AG10803 (cell line): Measurements from ENCODE around the gene MORC4.

ENCODE experiments used
- DNase-seq: peaks from one replicate; pipeline ENCODE4 v3.0.0; 2010; ENCODE audit warnings: low read depth
- H3K4me3 ChIP-seq: 2 replicates; pipeline ENCODE4 v1.5.1; 2011; ENCODE audit warnings: mild to moderate bottlenecking, low read length, control low read depth
- TF ChIP-seq, protein P1 (sequence below): conservative IDR thresholded peaks from 2 replicates; pipeline ENCODE4 v1.5.1; 2011; ENCODE audit warnings: mild to moderate bottlenecking, low read length, control low read depth, inconsistent platforms

The MORC4 gene

GRCh38 chrX:106952538-106952937 is 47.5 kb downstream of the MORC4 start:
- no peak overlapping the region for H3K4me3 ChIP-seq
- TF ChIP-seq, protein P1, sequence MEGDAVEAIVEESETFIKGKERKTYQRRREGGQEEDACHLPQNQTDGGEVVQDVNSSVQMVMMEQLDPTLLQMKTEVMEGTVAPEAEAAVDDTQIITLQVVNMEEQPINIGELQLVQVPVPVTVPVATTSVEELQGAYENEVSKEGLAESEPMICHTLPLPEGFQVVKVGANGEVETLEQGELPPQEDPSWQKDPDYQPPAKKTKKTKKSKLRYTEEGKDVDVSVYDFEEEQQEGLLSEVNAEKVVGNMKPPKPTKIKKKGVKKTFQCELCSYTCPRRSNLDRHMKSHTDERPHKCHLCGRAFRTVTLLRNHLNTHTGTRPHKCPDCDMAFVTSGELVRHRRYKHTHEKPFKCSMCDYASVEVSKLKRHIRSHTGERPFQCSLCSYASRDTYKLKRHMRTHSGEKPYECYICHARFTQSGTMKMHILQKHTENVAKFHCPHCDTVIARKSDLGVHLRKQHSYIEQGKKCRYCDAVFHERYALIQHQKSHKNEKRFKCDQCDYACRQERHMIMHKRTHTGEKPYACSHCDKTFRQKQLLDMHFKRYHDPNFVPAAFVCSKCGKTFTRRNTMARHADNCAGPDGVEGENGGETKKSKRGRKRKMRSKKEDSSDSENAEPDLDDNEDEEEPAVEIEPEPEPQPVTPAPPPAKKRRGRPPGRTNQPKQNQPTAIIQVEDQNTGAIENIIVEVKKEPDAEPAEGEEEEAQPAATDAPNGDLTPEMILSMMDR, result no peak
- DNase-seq, result no peak

GRCh38 chrX:106952089-106952488 is 47.9 kb downstream of the MORC4 start:
- no peak overlapping the region for H3K4me3 ChIP-seq
- TF ChIP-seq, protein P1, result no peak
- DNase-seq, result no peak

DNA sequence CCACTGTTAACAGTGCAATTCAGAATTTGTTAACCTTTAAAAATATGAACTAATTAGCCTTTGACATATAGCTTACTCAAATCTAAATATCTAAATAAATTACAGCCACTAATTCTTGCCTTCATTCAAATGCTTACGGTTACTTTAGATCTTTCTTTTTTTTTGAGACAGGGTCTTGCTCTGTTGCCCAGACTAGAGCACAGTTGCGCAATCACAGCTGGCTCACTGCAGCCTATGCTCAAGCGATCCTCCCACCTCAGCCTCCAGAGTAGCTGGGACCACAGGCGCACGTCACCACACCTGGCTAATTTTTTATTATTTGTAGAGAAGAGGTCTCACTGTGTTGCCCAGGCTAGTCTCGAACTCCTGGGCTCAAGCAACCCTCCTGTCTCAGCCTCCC is 48.8 kb downstream of the MORC4 start:
- H3K4me3 ChIP-seq, result no peak overlapping the region
- TF ChIP-seq, protein P1, result no peak
- DNase-seq, result no peak

DNA sequence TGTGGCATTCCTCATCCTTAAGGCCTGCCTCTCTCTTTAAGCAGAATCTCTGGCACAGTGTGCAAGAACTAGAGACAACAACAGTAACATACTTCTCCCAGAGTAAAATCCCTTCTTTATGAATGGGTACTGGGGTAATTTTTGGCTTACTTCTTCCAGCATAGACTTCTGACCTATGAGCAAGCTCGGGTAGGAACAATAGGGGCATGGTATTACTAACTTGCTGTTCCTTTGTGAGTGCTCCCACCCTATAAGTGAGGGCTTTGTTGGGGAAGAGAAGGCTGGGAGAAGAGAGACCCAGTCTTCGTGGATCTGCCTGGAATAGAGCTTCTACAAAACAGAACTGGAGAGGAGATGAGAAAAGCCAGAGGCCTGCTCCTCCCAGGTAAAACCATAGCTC is 49.6 kb downstream of the MORC4 start:
- TF ChIP-seq, protein P1, result no peak
- no peak for DNase-seq
- no peak overlapping the region for H3K4me3 ChIP-seq

DNA sequence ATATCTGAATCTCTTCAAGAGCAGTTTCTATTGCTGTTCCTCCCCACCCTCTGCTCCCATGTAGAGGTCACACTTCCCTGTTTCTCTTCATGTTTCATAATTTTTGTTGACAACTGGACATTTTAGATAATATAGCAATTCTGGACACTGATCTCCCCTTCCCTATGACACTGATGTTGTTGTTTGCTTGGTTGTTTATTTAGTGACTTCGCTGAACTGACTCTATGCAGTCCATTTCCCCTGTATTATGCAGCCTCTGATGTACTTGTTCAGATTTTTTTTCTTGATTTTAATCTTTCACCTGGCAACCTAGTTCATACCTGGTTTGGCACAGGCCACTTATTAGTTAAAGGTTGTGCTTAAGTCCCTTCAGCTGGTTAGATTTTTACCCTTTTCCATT is 50.6 kb downstream of the MORC4 start:
- TF ChIP-seq, protein P1, result no peak
- DNase-seq, result no peak
- H3K4me3 ChIP-seq, result no peak overlapping the region

- DNase-seq, result no peak
- H3K4me3 ChIP-seq, result no peak overlapping the region
- TF ChIP-seq, protein P1, result no peak
Observed at GRCh38 chrX:106948641-106949040, 51.4 kb downstream of the MORC4 start.

DNA sequence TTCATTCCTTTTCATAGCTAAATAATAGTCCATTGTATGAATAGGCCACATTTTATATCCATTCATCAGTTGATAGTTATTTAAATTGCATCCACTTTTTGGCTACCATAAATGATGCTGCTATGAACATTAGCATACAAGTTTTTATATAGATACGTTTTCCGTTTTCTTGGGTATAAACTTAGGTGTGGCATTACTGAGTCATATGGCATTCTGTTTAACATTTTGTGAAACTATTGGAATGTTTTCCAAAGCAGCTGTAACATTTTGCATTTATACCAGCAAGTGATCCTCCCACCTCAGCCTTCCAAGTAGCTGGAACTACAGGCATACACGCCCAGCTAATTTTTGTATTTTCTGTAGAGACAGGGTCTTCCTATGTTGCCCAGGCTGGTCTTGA is 53.5 kb downstream of the MORC4 start:
- DNase-seq, result no peak
- no peak overlapping the region for H3K4me3 ChIP-seq
- TF ChIP-seq, protein P1, result no peak
